SK-N-SH treated with all-trans-retinoic acid at 6 μM for 48 hours (cell line): ENCODE data around the gene SIRT2.
"Not testable (repeated sequence)": the region's sequence is repeated elsewhere in the genome, so short reads cannot be mapped to it uniquely, and the experiment has no call there.

ENCODE experiments used
- ATAC-seq: fragments of 200-7000 bp; cut with Tn5 transposase; 3 replicates; pipeline ENCODE4 v1.9.1; 2020; ENCODE audit warnings: mild to moderate bottlenecking, moderate library complexity
- BACH2 ChIP-seq: fragments of 250-450 bp; sonication (Bioruptor Pico); IDR thresholded peaks from 2 replicates; pipeline ENCODE4 v1.9.0; 2021; ENCODE audit warnings: mild to moderate bottlenecking, borderline replicate concordance
- CSDC2 ChIP-seq: fragments of 250-450 bp; sonication (Bioruptor Pico); IDR thresholded peaks from 2 replicates; pipeline ENCODE4 v1.5.0; 2020; ENCODE audit warnings: mild to moderate bottlenecking, moderate library complexity
- CSRNP3 ChIP-seq: fragments of 250-450 bp; sonication (Bioruptor Pico); IDR thresholded peaks from 2 replicates; pipeline ENCODE4 v1.5.1; 2021; ENCODE audit warnings: mild to moderate bottlenecking, moderate library complexity
- GLIS3 ChIP-seq: fragments of 250-450 bp; sonication (Bioruptor Pico); IDR thresholded peaks from 2 replicates; pipeline ENCODE4 v1.5.0; 2020; ENCODE audit warnings: mild to moderate bottlenecking, moderate library complexity
- ISL1 ChIP-seq: fragments of 250-450 bp; sonication (Bioruptor Pico); IDR thresholded peaks from 2 replicates; pipeline ENCODE4 v2.1.2; 2022; ENCODE audit warnings: mild to moderate bottlenecking, moderate library complexity
- PATZ1 ChIP-seq: fragments of 250-450 bp; sonication (Bioruptor Pico); IDR thresholded peaks from 2 replicates; pipeline ENCODE4 v1.8.0; 2020; ENCODE audit warnings: mild to moderate bottlenecking, moderate library complexity, borderline replicate concordance
- POU6F1 ChIP-seq: fragments of 250-450 bp; sonication (Bioruptor Pico); IDR thresholded peaks from 2 replicates; pipeline ENCODE4 v1.8.0; 2021; ENCODE audit warnings: low read depth, mild to moderate bottlenecking, moderate library complexity, borderline replicate concordance
- SNAI2 ChIP-seq: fragments of 250-450 bp; sonication (Bioruptor Pico); IDR thresholded peaks from 2 replicates; pipeline ENCODE4 v1.5.0; 2020; ENCODE audit warnings: mild to moderate bottlenecking, moderate library complexity
- TCF4 ChIP-seq: fragments of 250-450 bp; sonication (Bioruptor Pico); IDR thresholded peaks from 2 replicates; pipeline ENCODE4 v1.8.0; 2021; ENCODE audit warnings: mild to moderate bottlenecking, moderate library complexity, borderline replicate concordance
- TOX ChIP-seq: fragments of 250-450 bp; sonication (Bioruptor Pico); IDR thresholded peaks from 2 replicates; pipeline ENCODE4 v1.8.0; 2021; ENCODE audit warnings: mild to moderate bottlenecking, moderate library complexity, borderline replicate concordance
- TSHZ2 ChIP-seq: fragments of 250-450 bp; sonication (Bioruptor Pico); IDR thresholded peaks from 2 replicates; pipeline ENCODE4 v1.5.0; 2020; ENCODE audit warnings: mild to moderate bottlenecking, moderate library complexity
- ZC3H10 ChIP-seq: fragments of 250-450 bp; sonication (Bioruptor Pico); IDR thresholded peaks from 2 replicates; pipeline ENCODE4 v1.5.1; 2021; ENCODE audit warnings: mild to moderate bottlenecking, moderate library complexity
- ZFP3 ChIP-seq: fragments of 250-450 bp; sonication (Bioruptor Pico); IDR thresholded peaks from 2 replicates; pipeline ENCODE4 v1.5.0; 2020; ENCODE audit warnings: mild to moderate bottlenecking, moderate library complexity
- ZFP30 ChIP-seq: fragments of 450-650 bp; formaldehyde crosslinking; IDR thresholded peaks from 2 replicates; pipeline ENCODE4 v1.5.0; 2022; ENCODE audit warnings: mild to moderate bottlenecking, moderate library complexity
- ZNF565 ChIP-seq: fragments of 450-650 bp; formaldehyde crosslinking; conservative IDR thresholded peaks from 2 replicates; pipeline ENCODE4 v1.5.0; 2020; ENCODE audit warnings: low read depth, mild to moderate bottlenecking, moderate library complexity
- ZNF70 ChIP-seq: fragments of 450-650 bp; formaldehyde crosslinking; IDR thresholded peaks from 2 replicates; pipeline ENCODE4 v1.5.0; 2020; ENCODE audit warnings: mild to moderate bottlenecking, moderate library complexity
- ZNF8 ChIP-seq: fragments of 450-650 bp; formaldehyde crosslinking; IDR thresholded peaks from 2 replicates; pipeline ENCODE4 v1.5.0; 2020; ENCODE audit warnings: mild to moderate bottlenecking, moderate library complexity

SIRT2 gene

GRCh38 chr19:38945562-38946228 lies 46.3 kb upstream of the SIRT2 start:
- TF ChIP-seq TCF4 (CRISPR knock-in tag) (no peak), BACH2 (CRISPR knock-in tag) (no peak)
- ATAC-seq = no peak

- no peak for TF ChIP-seq PATZ1 (CRISPR knock-in tag)
- no peak for TF ChIP-seq POU6F1 (CRISPR knock-in tag)
- no peak for TF ChIP-seq TOX (CRISPR knock-in tag)
- no peak for TF ChIP-seq TCF4 (CRISPR knock-in tag)
- TF ChIP-seq, all 23 proteins: peak for 0
- ATAC-seq = no peak; the same call in 2 of the 3 replicates
Measured at GRCh38 chr19:38944981-38945506, 45.6 kb upstream of the SIRT2 start.

- ATAC-seq = 0 out of 3 replicates have a peak, but pooled peaks have one; percentile 14
- TF ChIP-seq ZNF565 (CRISPR knock-in tag) (no peak), ISL1 (no peak), GLIS3 (CRISPR knock-in tag) (no peak), BACH2 (CRISPR knock-in tag) (no peak), CSRNP3 (CRISPR knock-in tag) (no peak), SNAI2 (CRISPR knock-in tag) (no peak), TSHZ2 (no peak), TCF4 (CRISPR knock-in tag) (no peak), ZFP30 (no peak), ZNF8 (CRISPR knock-in tag) (no peak), CSDC2 (CRISPR knock-in tag) (no peak), ZFP3 (CRISPR knock-in tag) (no peak)
Measured at GRCh38 chr19:38942471-38943181, 43.2 kb upstream of the SIRT2 start.

GRCh38 chr19:38941979-38942378 lies 42.6 kb upstream of the SIRT2 start:
- TF ChIP-seq TOX (CRISPR knock-in tag) (no peak), TCF4 (CRISPR knock-in tag) (no peak), GLIS3 (CRISPR knock-in tag) (no peak), BACH2 (CRISPR knock-in tag) (no peak), ZNF70 (no peak), CSRNP3 (CRISPR knock-in tag) (no peak), POU6F1 (CRISPR knock-in tag) (no peak), ZNF8 (CRISPR knock-in tag) (no peak), ZC3H10 (no peak)
- no peak; the same call in 2 of the 3 replicates for ATAC-seq

GRCh38 chr19:38941466-38941865 lies 42.0 kb upstream of the SIRT2 start:
- ATAC-seq = not testable (repeated sequence)
